Ishikawa (cell line): ENCODE measurements around the gene MED16.

Experiments used
- CEBPB ChIP-seq: IDR thresholded peaks from 2 replicates; pipeline ENCODE4 v1.6.1; 2012
- CREB1 ChIP-seq: IDR thresholded peaks from 2 replicates; pipeline ENCODE4 v1.6.1; 2012; ENCODE audit warnings: low read depth
- EGR1 ChIP-seq: IDR thresholded peaks from 2 replicates; pipeline ENCODE4 v1.6.1; 2012
- EP300 ChIP-seq: IDR thresholded peaks from 2 replicates; pipeline ENCODE4 v1.6.1; 2012; ENCODE audit warnings: borderline replicate concordance
- FOXM1 ChIP-seq: IDR thresholded peaks from 2 replicates; pipeline ENCODE4 v1.6.1; 2012; ENCODE audit warnings: low read depth, borderline replicate concordance
- MAX ChIP-seq: IDR thresholded peaks from 2 replicates; pipeline ENCODE4 v1.6.1; 2012
- NFIC ChIP-seq: IDR thresholded peaks from 2 replicates; pipeline ENCODE4 v1.6.1; 2012
- RAD21 ChIP-seq: IDR thresholded peaks from 2 replicates; pipeline ENCODE4 v1.6.1; 2012; ENCODE audit warnings: low read depth
- REST ChIP-seq: IDR thresholded peaks from 2 replicates; pipeline ENCODE4 v1.6.1; 2012; ENCODE audit warnings: low read depth, mild to moderate bottlenecking
- TAF1 ChIP-seq: IDR thresholded peaks from 2 replicates; pipeline ENCODE4 v1.6.1; 2012; ENCODE audit warnings: low read depth, mild to moderate bottlenecking
- TCF12 ChIP-seq: IDR thresholded peaks from 2 replicates; pipeline ENCODE4 v1.6.1; 2012; ENCODE audit warnings: low read depth
- TEAD4 ChIP-seq: IDR thresholded peaks from 2 replicates; pipeline ENCODE4 v1.6.1; 2012
- USF1 ChIP-seq: IDR thresholded peaks from 2 replicates; pipeline ENCODE4 v1.6.1; 2012
- YY1 ChIP-seq: IDR thresholded peaks from 2 replicates; pipeline ENCODE4 v1.6.1; 2012; ENCODE audit warnings: low read depth
- ZBTB7A ChIP-seq: IDR thresholded peaks from 2 replicates; pipeline ENCODE4 v1.6.1; 2012; ENCODE audit warnings: low read depth

MED16 gene

GRCh38 chr19:879711-880438 lies 13.1 kb downstream of the MED16 start:
- no peak for TF ChIP-seq MAX
- TF ChIP-seq NFIC, result no peak
- TF ChIP-seq FOXM1, result no peak
- TF ChIP-seq CEBPB, result no peak
- no peak for TF ChIP-seq TAF1

GRCh38 chr19:876780-877314 lies 16.1 kb downstream of the MED16 start:
- TF ChIP-seq EP300 (no peak), CREB1 (no peak), MAX (no peak), EGR1 (no peak), USF1 (no peak), TCF12 (no peak), TEAD4 (no peak), ZBTB7A (no peak), FOXM1 (no peak), RAD21 (no peak), NFIC (no peak), YY1 (no peak), CEBPB (no peak), TAF1 (no peak), REST (no peak)

GRCh38 chr19:876089-876488 lies 16.9 kb downstream of the MED16 start:
- TF ChIP-seq TAF1, result no peak
- no peak for TF ChIP-seq YY1
- no peak for TF ChIP-seq MAX
- no peak for TF ChIP-seq TCF12
- no peak for TF ChIP-seq FOXM1
- TF ChIP-seq EP300, result no peak
- TF ChIP-seq NFIC, result no peak
- no peak for TF ChIP-seq CEBPB
- TF ChIP-seq ZBTB7A, result no peak
- no peak for TF ChIP-seq RAD21
- TF ChIP-seq TEAD4, result no peak
- TF ChIP-seq EGR1, result no peak
- TF ChIP-seq USF1, result no peak
- TF ChIP-seq REST, result no peak
- no peak for TF ChIP-seq CREB1

GRCh38 chr19:875265-875879 lies 17.6 kb downstream of the MED16 start:
- TF ChIP-seq EGR1, result no peak
- no peak for TF ChIP-seq REST
- TF ChIP-seq MAX, result no peak
- no peak for TF ChIP-seq USF1
- no peak for TF ChIP-seq TEAD4
- TF ChIP-seq FOXM1, result no peak
- no peak for TF ChIP-seq ZBTB7A
- no peak for TF ChIP-seq EP300
- TF ChIP-seq CEBPB, result no peak
